ENCODE data around the gene AHI1.

- TF ChIP-seq POLR2A (IDR thresholded peaks at IDR 0.05; ENCODE audit: low read length): no peak
- TF ChIP-seq GATA1 (IDR thresholded peaks at IDR 0.05; ENCODE audit: low read depth, low read length): no peak
Measured at GRCh38 chr6:135520781-135521180, 23.2 kb upstream of the AHI1 start.
